ENCODE results near the gene PLS1.

DNA sequence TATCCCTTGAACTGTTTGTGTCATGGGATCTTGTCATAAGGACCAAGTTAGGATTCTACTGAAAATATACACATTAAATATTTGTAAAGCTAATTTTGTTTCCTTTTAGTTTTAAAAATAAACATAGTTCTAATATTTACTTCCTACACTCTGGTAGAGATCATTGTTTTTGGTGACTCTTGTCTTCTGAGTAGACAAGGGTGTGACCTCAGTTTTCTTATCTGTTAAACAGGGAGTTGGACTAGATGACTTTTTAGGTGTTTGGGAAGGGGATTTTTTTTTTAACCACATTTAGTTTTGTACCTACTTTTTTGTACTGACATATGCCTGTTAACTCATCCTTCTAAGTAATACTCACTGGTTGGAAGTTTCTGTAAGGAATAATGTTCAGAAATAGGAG, 30.8 kb downstream of the PLS1 start:
- TF ChIP-seq EZH2phosphoT487 (IDR thresholded peaks at IDR 0.05; ENCODE audit: insufficient read depth, low read depth), result no peak
- no peak for TF ChIP-seq EZH2 (IDR thresholded peaks at IDR 0.05; ENCODE audit: insufficient read depth, poor library complexity, severe bottlenecking)
